Ovary (tissue), 9 donors: ENCODE measurements around the gene PTPA. TPM values are rescaled to one million over a fixed set of nuclear protein-coding genes. Genes with fewer than 3 reads are reported as not detected.
A peak's percentile ranks its signal among the peaks of the same experiment; 100 is the strongest.

Experiments
- DNase-seq, 5 donors: peaks; one replicate each; pipeline ENCODE4 v3.0.0-alpha.2; 2019 to 2020
- H3K27ac ChIP-seq, 2 donors: fragments of 200-600 bp; one replicate each; pipeline versions ENCODE4 v1.5.1 to v1.8.0; 2019 to 2022
- H3K27me3 ChIP-seq: fragments of 200-600 bp; one replicate; pipeline ENCODE4 v1.8.0; 2022
- H3K36me3 ChIP-seq: fragments of 200-600 bp; sonication (generic); one replicate; pipeline ENCODE4 v1.5.1; 2019
- H3K4me1 ChIP-seq: one replicate; pipeline ENCODE4 v1.8.1; 2013; ENCODE audit warnings: mild to moderate bottlenecking, moderate library complexity; ENCODE audit not compliant: insufficient read depth
- H3K4me3 ChIP-seq: fragments of 200-600 bp; sonication (generic); one replicate; pipeline ENCODE4 v1.5.1; 2017
- H3K9me3 ChIP-seq, 2 donors: fragments of 200-600 bp in 1 of 2; sonication (generic) in 1 of 2; one replicate each; pipeline versions ENCODE4 v1.5.1 to v1.8.1; 2013 to 2019; ENCODE audit warnings: mild to moderate bottlenecking in 1 of 2, moderate library complexity in 1 of 2
- CTCF ChIP-seq, 3 donors: fragments of 450-650 bp in 2 of 3; fragments of 200-600 bp in 1 of 3; IDR thresholded peaks; one replicate each; pipeline versions ENCODE4 v1.5.1 to v1.8.0; 2016 to 2022; ENCODE audit warnings: antibody characterized with exemption in 3 of 3, mild to moderate bottlenecking in 1 of 3
- EP300 ChIP-seq: sonication (generic); formaldehyde crosslinking; IDR thresholded peaks from one replicate; pipeline ENCODE4 v1.6.1; 2017; ENCODE audit warnings: antibody characterized with exemption
- POLR2A ChIP-seq: fragments of 450-650 bp; IDR thresholded peaks from one replicate; pipeline ENCODE4 v1.6.1; 2017; ENCODE audit warnings: antibody characterized with exemption, mild to moderate bottlenecking, moderate library complexity
- WGBS, 3 donors: extraction: QIAGEN DNeasy Blood & Tissue Kit in 1 of 3; methylation state at CpG; one replicate each; pipeline versions ENCODE4 v1.1.5 to v1.1.7; 2013 to 2017; 5-methylcytosine and 5-hydroxymethylcytosine counted together
- intact Hi-C, 4 donors: fragments of 100-400 bp; cut with DNase I; formaldehyde crosslinking; loops; one replicate each; pipeline versions ENCODE4 v1.11.0 to v1.15.1; 2022 to 2023
- polyA plus RNA-seq, 2 donors: library from polyadenylated mRNA; stranded (reverse); fragments of 200-250 nt in 1 of 2; fragments of 350-450 nt in 1 of 2; fragmentation: Illumina TruSeq in 1 of 2; extraction: RNeasy Lipid Tissue Mini Kit (QIAGEN cat#74804) in 1 of 2; gene quantifications; one replicate each; pipeline ENCODE4 v1.2.3, GENCODE V29; 2013 to 2014
- total RNA-seq, 7 donors: library from RNA; depleted of rRNA in 2 of 7; stranded (reverse); fragments of >200 nt in 2 of 7; fragmentation: NEBNext Ultra II Directional in 3 of 7; extraction: Animal tissue kit (Norgen Biotek cat#: 25700) in 3 of 7; gene quantifications; one replicate each; pipeline versions ENCODE4 v1.1.0 to v1.2.4, GENCODE V29; 2016 to 2023
- donor health status: DM: no; HTN: no; CAD: no; lungs with moderate emphysema.
- donor health status: DM: no; HTN: no; CAD: no.
- donor health status: Bipolar disorder and iron deficiency.
- donor health status: DM: yes; HTN: yes; CAD: no.
- donor health status: DM: no; HTN: no; CAD: no.
- donor health status: DM: yes; HTN: yes; CAD: no.

PTPA gene
- total and polyA plus RNA-seq, 9 donors = 32.1 to 107 (median 89.2) TPM

- TF ChIP-seq EP300 = no peak
- no peaks in the 10 kb centered on the region for H3K27me3 ChIP-seq
- H3K4me1 ChIP-seq = peaks cover 21% of the 10 kb centered on the region
- no peaks in the 10 kb centered on the region for H3K36me3 ChIP-seq
- no peak for DNase-seq
- no peak overlapping the region for H3K4me3 ChIP-seq
- no peak overlapping the region for H3K27ac ChIP-seq
- 71 to 76% (median 75%) methylated on average over 6 of the region's 6 CpGs for WGBS, 3 donors
- intact Hi-C loops = loop anchor here in 2 of 4 donors (5.0 to 10.0 kb wide), 3 partner anchors 152 to 435 kb away; no protein-coding TSS in a partner anchor
- H3K9me3 ChIP-seq = no peaks in the 10 kb centered on the region
These were observed 59.0 kb downstream of the PTPA start for GRCh38 chr9:129170229-129170628.

- peaks cover 18% of the 10 kb centered on the region for H3K4me1 ChIP-seq
- peak overlapping the region; percentile 6 to 99 for H3K27ac ChIP-seq
- intact Hi-C loops = loop anchor here in 2 of 4 donors (5.0 to 10.0 kb wide), 3 partner anchors 150 to 433 kb away; no protein-coding TSS in a partner anchor
- H3K4me3 ChIP-seq = no peak overlapping the region
- no peaks in the 10 kb centered on the region for H3K9me3 ChIP-seq
- 12 to 31% (median 23%) methylated on average over 7 of the region's 7 CpGs for WGBS, 3 donors
- H3K27me3 ChIP-seq = no peaks in the 10 kb centered on the region
- TF ChIP-seq CTCF (IDR thresholded peaks at IDR 0.05) (no peak), EP300 (no peak), POLR2A (no peak)
- H3K36me3 ChIP-seq = no peaks in the 10 kb centered on the region
- no peak for DNase-seq
These were observed 61.0 kb downstream of the PTPA start for GRCh38 chr9:129171993-129172751.

- no peaks in the 10 kb centered on the region for H3K27me3 ChIP-seq
- no peak for TF ChIP-seq POLR2A
- no peak for TF ChIP-seq CTCF (IDR thresholded peaks at IDR 0.05)
- TF ChIP-seq EP300 = no peak
- no peaks in the 10 kb centered on the region for H3K9me3 ChIP-seq
- intact Hi-C loops = loop anchor here in 2 of 4 donors (5.0 to 10.0 kb wide), 3 partner anchors 149 to 432 kb away; no protein-coding TSS in a partner anchor
- H3K36me3 ChIP-seq = no peaks in the 10 kb centered on the region
- no peak overlapping the region for H3K4me3 ChIP-seq
- peak; percentile 45 to 75 (median 71) for DNase-seq
- WGBS, 3 donors = 0 to 7% (median 5%) methylated on average over 5 of the region's 5 CpGs
- H3K27ac ChIP-seq = peak overlapping the region; percentile 97 to 99
- peaks cover 15% of the 10 kb centered on the region for H3K4me1 ChIP-seq
These were observed 61.6 kb downstream of the PTPA start for GRCh38 chr9:129172816-129173215.

GRCh38 chr9:129173296-129174101, 62.3 kb downstream of the PTPA start:
- Histone ChIP-seq H3K4me1 (peaks cover 14% of the 10 kb centered on the region), H3K4me3 (peak overlapping the region; percentile 52), H3K27ac (peak overlapping the region; percentile 97 to 99), H3K9me3 (no peaks in the 10 kb centered on the region), H3K36me3 (no peaks in the 10 kb centered on the region), H3K27me3 (no peaks in the 10 kb centered on the region)
- WGBS, 3 donors = 17 to 19% (median 18%) methylated on average over 29 of the region's 29 CpGs
- intact Hi-C loops = loop anchor here in 3 of 4 donors (2.0 to 10.0 kb wide), 5 partner anchors 31 to 431 kb away; no protein-coding TSS in a partner anchor
- peak in 4 of 5 donors; percentile 43 to 61 (median 58) for DNase-seq
- TF ChIP-seq POLR2A = no peak
- TF ChIP-seq EP300 = no peak
- TF ChIP-seq CTCF (IDR thresholded peaks at IDR 0.05) = no peak
